ENCODE measurements around the gene PTGER2.

GRCh38 chr14:52360831-52361230 is 46.7 kb downstream of the PTGER2 start:
- TF ChIP-seq, protein P1, sequence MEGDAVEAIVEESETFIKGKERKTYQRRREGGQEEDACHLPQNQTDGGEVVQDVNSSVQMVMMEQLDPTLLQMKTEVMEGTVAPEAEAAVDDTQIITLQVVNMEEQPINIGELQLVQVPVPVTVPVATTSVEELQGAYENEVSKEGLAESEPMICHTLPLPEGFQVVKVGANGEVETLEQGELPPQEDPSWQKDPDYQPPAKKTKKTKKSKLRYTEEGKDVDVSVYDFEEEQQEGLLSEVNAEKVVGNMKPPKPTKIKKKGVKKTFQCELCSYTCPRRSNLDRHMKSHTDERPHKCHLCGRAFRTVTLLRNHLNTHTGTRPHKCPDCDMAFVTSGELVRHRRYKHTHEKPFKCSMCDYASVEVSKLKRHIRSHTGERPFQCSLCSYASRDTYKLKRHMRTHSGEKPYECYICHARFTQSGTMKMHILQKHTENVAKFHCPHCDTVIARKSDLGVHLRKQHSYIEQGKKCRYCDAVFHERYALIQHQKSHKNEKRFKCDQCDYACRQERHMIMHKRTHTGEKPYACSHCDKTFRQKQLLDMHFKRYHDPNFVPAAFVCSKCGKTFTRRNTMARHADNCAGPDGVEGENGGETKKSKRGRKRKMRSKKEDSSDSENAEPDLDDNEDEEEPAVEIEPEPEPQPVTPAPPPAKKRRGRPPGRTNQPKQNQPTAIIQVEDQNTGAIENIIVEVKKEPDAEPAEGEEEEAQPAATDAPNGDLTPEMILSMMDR (conservative IDR thresholded peaks at IDR 0.05; ENCODE audit: low read depth, low read length): no peak
- TF ChIP-seq EZH2 (IDR thresholded peaks at IDR 0.05; ENCODE audit: borderline replicate concordance, low read depth, low read length, poor library complexity, severe bottlenecking): no peak

Measured in A673 (cell line).